GM12878 (cell line): ENCODE measurements around the gene ACACB. TPM values are rescaled to one million over a fixed set of nuclear protein-coding genes. Genes with fewer than 3 reads are reported as not detected.

Experiments
- ATAC-seq: fragments of 200-7000 bp; cut with Tn5 transposase; 3 replicates; pipeline ENCODE4 v1.9.1; 2020; ENCODE audit warnings: mild to moderate bottlenecking, moderate library complexity
- BruUV-seq: library from RNA; stranded (reverse); fragments of 400-500 nt; replicated peaks from 2 replicates; lab custom pipeline; 2021; lab: Mats Ljungman, UMichigan
- CTCF ChIA-PET: fragments of 300-600 bp; sonication (Branson Sonifier 250); formaldehyde crosslinking; extraction: SDS; loops from one replicate; lab custom pipeline; 2021; ENCODE audit warnings: inconsistent platforms; lab: Yijun Ruan, JAX
- POLR2A ChIA-PET: fragments of 350-600 bp; formaldehyde crosslinking; extraction: SDS; loops from one replicate; lab custom pipeline; 2021; ENCODE audit warnings: inconsistent platforms; lab: Charles Lee
- RAD21 ChIA-PET: fragments of 300-600 bp; sonication (Branson Sonifier 250); formaldehyde crosslinking; loops from one replicate; lab custom pipeline; 2023; ENCODE audit warnings: antibody characterized with exemption; ENCODE audit not compliant: unreplicated experiment; lab: Charles Lee
- SMC1A ChIA-PET: fragments of 300-600 bp; sonication (Branson Sonifier 250); formaldehyde crosslinking; loops from one replicate; lab custom pipeline; 2023; ENCODE audit not compliant: unreplicated experiment, uncharacterized antibody; lab: Charles Lee
- DNase-seq: peaks from one replicate; pipeline ENCODE4 v3.0.0-alpha.2; 2011; ENCODE audit warnings: low read depth, low spot score
- FAIRE-seq: peaks from 3 replicates; lab custom pipeline; 2011; peaks lifted over from hg19 to GRCh38; lab: Jason Lieb, UNC
- H2AFZ ChIP-seq: 2 replicates; pipeline ENCODE4 v1.6.0; 2011; ENCODE audit warnings: low read depth, low read length, control low read depth; ENCODE audit not compliant: control insufficient read depth
- H3K27ac ChIP-seq: 2 replicates; pipeline ENCODE4 v1.5.1; 2011; ENCODE audit warnings: control low read depth; ENCODE audit not compliant: control insufficient read depth, insufficient read depth
- H3K27me3 ChIP-seq, 2 experiments: replicated peaks in 1 of 2; 2 replicates each; pipeline versions ENCODE4 v1.6.0 to v1.6.1; 2011; ENCODE audit warnings: low read length in 1 of 2; ENCODE audit not compliant: control insufficient read depth in 2 of 2, insufficient read depth in 2 of 2
- H3K36me3 ChIP-seq, 2 experiments: 2 replicates each; pipeline ENCODE4 v1.5.1; 2011; ENCODE audit warnings: low read length in 1 of 2; ENCODE audit not compliant: control insufficient read depth in 2 of 2, insufficient read depth in 2 of 2
- H3K4me1 ChIP-seq: 2 replicates; pipeline ENCODE4 v1.6.1; 2011; ENCODE audit warnings: mild to moderate bottlenecking, low read length, moderate library complexity, mixed read lengths; ENCODE audit not compliant: control insufficient read depth, insufficient read depth
- H3K4me2 ChIP-seq: 2 replicates; pipeline ENCODE4 v1.6.0; 2011; ENCODE audit warnings: control low read depth; ENCODE audit not compliant: control insufficient read depth, insufficient read depth
- H3K4me3 ChIP-seq: fragments of 200-600 bp; sonication (generic); 2 replicates; pipeline ENCODE4 v1.5.1; 2016
- H3K79me2 ChIP-seq: 2 replicates; pipeline ENCODE4 v1.6.0; 2011; ENCODE audit warnings: low read length; ENCODE audit not compliant: control insufficient read depth, insufficient read depth
- H3K9ac ChIP-seq: 2 replicates; pipeline ENCODE4 v1.8.0; 2011; ENCODE audit warnings: low read length, control low read depth, mixed read lengths; ENCODE audit not compliant: control insufficient read depth, insufficient read depth
- H3K9me3 ChIP-seq: replicated peaks from 3 replicates; pipeline ENCODE4 v1.5.1; 2011; ENCODE audit warnings: mild to moderate bottlenecking, low read length; ENCODE audit not compliant: control insufficient read depth, insufficient read depth
- H4K20me1 ChIP-seq: 2 replicates; pipeline ENCODE4 v1.6.0; 2011; ENCODE audit not compliant: control insufficient read depth, insufficient read depth
- ATF7 ChIP-seq: fragments of 450-650 bp; IDR thresholded peaks from 2 replicates; pipeline ENCODE4 v1.6.1; 2016; ENCODE audit warnings: low read depth, mild to moderate bottlenecking
- CHD1 ChIP-seq: IDR thresholded peaks from 2 replicates; pipeline ENCODE4 v1.6.1; 2012; ENCODE audit warnings: low read depth, low read length, improper control_type of control experiment
- EED ChIP-seq: sonication (generic); IDR thresholded peaks from 2 replicates; pipeline ENCODE4 v1.6.1; 2016; ENCODE audit warnings: antibody characterized with exemption, low read depth
- EP300 ChIP-seq, 2 experiments: fragments of 150-350 bp in 1 of 2; IDR thresholded peaks; 2 replicates each; pipeline ENCODE4 v1.6.1; 2011 to 2012; ENCODE audit warnings: low read depth in 2 of 2, low read length in 2 of 2, borderline replicate concordance in 1 of 2, improper control_type of control experiment in 1 of 2, inconsistent platforms in 1 of 2; ENCODE audit not compliant: control insufficient read depth in 1 of 2
- JUNB ChIP-seq: IDR thresholded peaks from 2 replicates; pipeline ENCODE4 v1.6.1; 2016; ENCODE audit warnings: antibody characterized with exemption, mild to moderate bottlenecking
- NFIC ChIP-seq: IDR thresholded peaks from 2 replicates; pipeline ENCODE4 v1.6.1; 2012; ENCODE audit warnings: low read depth, mild to moderate bottlenecking, inconsistent platforms, low read length, moderate library complexity
- RAD51 ChIP-seq: fragments of 450-650 bp; IDR thresholded peaks from 2 replicates; pipeline ENCODE4 v1.6.1; 2016; ENCODE audit warnings: moderate library complexity, mild to moderate bottlenecking, inconsistent platforms
- SMARCA5 ChIP-seq: fragments of 450-650 bp; IDR thresholded peaks from 2 replicates; pipeline ENCODE4 v1.6.1; 2017; ENCODE audit warnings: mild to moderate bottlenecking
- SREBF1 ChIP-seq: IDR thresholded peaks from 2 replicates; pipeline ENCODE4 v1.6.1; 2012; ENCODE audit warnings: mild to moderate bottlenecking, low read length
- TAF1 ChIP-seq: IDR thresholded peaks from 2 replicates; pipeline ENCODE4 v1.6.1; 2011; ENCODE audit warnings: mild to moderate bottlenecking, low read depth, low read length, borderline replicate concordance
- TARDBP ChIP-seq: IDR thresholded peaks from 2 replicates; pipeline ENCODE4 v1.6.1; 2016; ENCODE audit warnings: borderline replicate concordance
- TCF3 ChIP-seq: IDR thresholded peaks from 2 replicates; pipeline ENCODE4 v1.6.1; 2012; ENCODE audit warnings: low read depth, mild to moderate bottlenecking, low read length, borderline replicate concordance; ENCODE audit not compliant: insufficient read depth
- TCF7 ChIP-seq: IDR thresholded peaks from 2 replicates; pipeline ENCODE4 v1.6.1; 2014; ENCODE audit warnings: antibody characterized with exemption, borderline replicate concordance
- ZNF384 ChIP-seq: IDR thresholded peaks from 2 replicates; pipeline ENCODE4 v1.6.1; 2012; ENCODE audit warnings: low read depth, mild to moderate bottlenecking, low read length, improper control_type of control experiment, borderline replicate concordance
- WGBS: methylation state at CpG from one replicate; pipeline ENCODE4 v1.1.6; 2016; ENCODE audit warnings: low lambda C conversion rate; ENCODE audit not compliant: insufficient replicate concordance, insufficient coverage; ENCODE audit errors: missing lambda C conversion rate; 5-methylcytosine and 5-hydroxymethylcytosine counted together
- in situ Hi-C: fragments of 300-500 bp; cut with MboI; formaldehyde crosslinking; loops from 9 replicates; pipeline ENCODE4 v1.14.3; 2018; ENCODE audit warnings: mixed read lengths
- intact Hi-C: fragments of 100-400 bp; cut with micrococcal nuclease; formaldehyde crosslinking; loops from one replicate; pipeline ENCODE4 v1.14.2; 2022; ENCODE audit not compliant: unreplicated experiment
- polyA plus RNA-seq, 11 experiments: library from polyadenylated mRNA; depleted of rRNA in 4 of 11; unstranded in 6 of 11; stranded (reverse) in 5 of 11; fragments of >200 nt; fragmentation: Nextera tagmentation in 4 of 11; fragmentation: Illumina TruSeq in 1 of 11; extraction: Ambion mirVana in 4 of 11; extraction: Trizol in 1 of 11; gene quantifications; 1 replicate in 1 of 11; 2 replicates in 10 of 11; pipeline versions ENCODE4 v1.2.1 to v1.2.3, GENCODE V29; 2011 to 2016; ENCODE audit warnings: inconsistent platforms in 2 of 11, missing spikeins in 2 of 11, low read depth in 1 of 11
- total RNA-seq, 4 experiments: library from RNA; depleted of rRNA in 3 of 4; stranded (reverse); fragments of >200 nt in 3 of 4; fragmentation: Illumina TruSeq in 1 of 4; extraction: Trizol in 1 of 4; gene quantifications; 2 replicates each; pipeline versions ENCODE4 v1.2.1 to v1.2.3, GENCODE V29; 2013 to 2021
- TF ChIP-seq, protein P1 (sequence below): fragments of 450-650 bp; IDR thresholded peaks from 2 replicates; pipeline ENCODE4 v1.6.1; 2018; ENCODE audit warnings: mild to moderate bottlenecking, low read depth, moderate library complexity; ENCODE audit not compliant: partially characterized antibody
- TF ChIP-seq, protein P2 (sequence below): fragments of 150-350 bp; IDR thresholded peaks from 2 replicates; pipeline ENCODE4 v1.6.1; 2016; ENCODE audit warnings: low read depth, low read length
- TF ChIP-seq, protein P3 (sequence below): IDR thresholded peaks from 2 replicates; pipeline ENCODE4 v1.6.1; 2012; ENCODE audit warnings: low read depth, low read length, improper control_type of control experiment
- TF ChIP-seq, protein P4 (sequence below): IDR thresholded peaks from 2 replicates; pipeline ENCODE4 v1.6.1; 2012; ENCODE audit warnings: low read depth, low read length, improper control_type of control experiment

ACACB gene
- total and polyA plus RNA-seq, 10 of the 15 experiments (the other 5 are each of a cell fraction or from before 2014, with no cell fraction given), result 0.05 to 1.9 (median 0.38) TPM; not detected in 2

DNA sequence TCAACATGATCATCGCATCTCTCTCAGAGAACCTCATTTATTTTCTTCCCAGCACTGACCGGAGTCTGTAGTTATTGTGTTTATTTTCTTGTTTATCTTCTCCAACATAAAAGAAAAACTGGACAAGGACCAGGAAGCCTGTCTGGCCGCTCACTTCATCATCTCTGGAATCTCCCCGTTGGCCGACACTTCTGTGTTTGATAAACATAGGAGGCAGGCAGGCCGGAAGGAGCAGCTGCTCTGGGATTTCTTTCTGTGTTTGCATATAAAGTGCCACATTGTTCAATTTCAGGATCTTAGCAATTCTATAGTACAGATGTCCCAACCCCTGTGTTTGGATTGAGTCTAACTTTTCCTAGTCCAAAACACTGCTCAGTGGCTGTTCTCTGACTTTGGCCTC is 53.3 kb downstream of the ACACB start:
- in situ Hi-C loops (no loop called here), intact Hi-C loops (no loop called here)
- BruUV-seq, result no TSS peak
- 63% methylated on average over 6 of the region's 6 CpGs for WGBS
- Histone ChIP-seq H3K4me2 (no peak overlapping the region), H3K4me1 (no peaks in the 10 kb centered on the region), H3K9me3 (no peaks in the 10 kb centered on the region), H3K36me3 (no peaks in the 10 kb centered on the region), H3K27me3 (no peaks in the 10 kb centered on the region), H4K20me1 (no peaks in the 10 kb centered on the region), H2AFZ (no peak overlapping the region), H3K79me2 (no peaks in the 10 kb centered on the region), H3K27ac (no peak overlapping the region), H3K4me3 (no peak overlapping the region), H3K9ac (no peak overlapping the region)
- ChIA-PET CTCF (no interaction called here), SMC1A (no interaction called here), POLR2A (no interaction called here), RAD21 (no interaction called here)
- DNase-seq, result no peak
- TF ChIP-seq, protein P1, sequence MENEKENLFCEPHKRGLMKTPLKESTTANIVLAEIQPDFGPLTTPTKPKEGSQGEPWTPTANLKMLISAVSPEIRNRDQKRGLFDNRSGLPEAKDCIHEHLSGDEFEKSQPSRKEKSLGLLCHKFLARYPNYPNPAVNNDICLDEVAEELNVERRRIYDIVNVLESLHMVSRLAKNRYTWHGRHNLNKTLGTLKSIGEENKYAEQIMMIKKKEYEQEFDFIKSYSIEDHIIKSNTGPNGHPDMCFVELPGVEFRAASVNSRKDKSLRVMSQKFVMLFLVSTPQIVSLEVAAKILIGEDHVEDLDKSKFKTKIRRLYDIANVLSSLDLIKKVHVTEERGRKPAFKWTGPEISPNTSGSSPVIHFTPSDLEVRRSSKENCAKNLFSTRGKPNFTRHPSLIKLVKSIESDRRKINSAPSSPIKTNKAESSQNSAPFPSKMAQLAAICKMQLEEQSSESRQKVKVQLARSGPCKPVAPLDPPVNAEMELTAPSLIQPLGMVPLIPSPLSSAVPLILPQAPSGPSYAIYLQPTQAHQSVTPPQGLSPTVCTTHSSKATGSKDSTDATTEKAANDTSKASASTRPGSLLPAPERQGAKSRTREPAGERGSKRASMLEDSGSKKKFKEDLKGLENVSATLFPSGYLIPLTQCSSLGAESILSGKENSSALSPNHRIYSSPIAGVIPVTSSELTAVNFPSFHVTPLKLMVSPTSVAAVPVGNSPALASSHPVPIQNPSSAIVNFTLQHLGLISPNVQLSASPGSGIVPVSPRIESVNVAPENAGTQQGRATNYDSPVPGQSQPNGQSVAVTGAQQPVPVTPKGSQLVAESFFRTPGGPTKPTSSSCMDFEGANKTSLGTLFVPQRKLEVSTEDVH, result no peak
- TF ChIP-seq SREBF1, result no peak
- no peak for TF ChIP-seq TAF1
- TF ChIP-seq, protein P2, sequence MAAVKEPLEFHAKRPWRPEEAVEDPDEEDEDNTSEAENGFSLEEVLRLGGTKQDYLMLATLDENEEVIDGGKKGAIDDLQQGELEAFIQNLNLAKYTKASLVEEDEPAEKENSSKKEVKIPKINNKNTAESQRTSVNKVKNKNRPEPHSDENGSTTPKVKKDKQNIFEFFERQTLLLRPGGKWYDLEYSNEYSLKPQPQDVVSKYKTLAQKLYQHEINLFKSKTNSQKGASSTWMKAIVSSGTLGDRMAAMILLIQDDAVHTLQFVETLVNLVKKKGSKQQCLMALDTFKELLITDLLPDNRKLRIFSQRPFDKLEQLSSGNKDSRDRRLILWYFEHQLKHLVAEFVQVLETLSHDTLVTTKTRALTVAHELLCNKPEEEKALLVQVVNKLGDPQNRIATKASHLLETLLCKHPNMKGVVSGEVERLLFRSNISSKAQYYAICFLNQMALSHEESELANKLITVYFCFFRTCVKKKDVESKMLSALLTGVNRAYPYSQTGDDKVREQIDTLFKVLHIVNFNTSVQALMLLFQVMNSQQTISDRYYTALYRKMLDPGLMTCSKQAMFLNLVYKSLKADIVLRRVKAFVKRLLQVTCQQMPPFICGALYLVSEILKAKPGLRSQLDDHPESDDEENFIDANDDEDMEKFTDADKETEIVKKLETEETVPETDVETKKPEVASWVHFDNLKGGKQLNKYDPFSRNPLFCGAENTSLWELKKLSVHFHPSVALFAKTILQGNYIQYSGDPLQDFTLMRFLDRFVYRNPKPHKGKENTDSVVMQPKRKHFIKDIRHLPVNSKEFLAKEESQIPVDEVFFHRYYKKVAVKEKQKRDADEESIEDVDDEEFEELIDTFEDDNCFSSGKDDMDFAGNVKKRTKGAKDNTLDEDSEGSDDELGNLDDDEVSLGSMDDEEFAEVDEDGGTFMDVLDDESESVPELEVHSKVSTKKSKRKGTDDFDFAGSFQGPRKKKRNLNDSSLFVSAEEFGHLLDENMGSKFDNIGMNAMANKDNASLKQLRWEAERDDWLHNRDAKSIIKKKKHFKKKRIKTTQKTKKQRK, result no peak
- TF ChIP-seq SMARCA5, result no peak
- no peak for TF ChIP-seq EED
- TF ChIP-seq ATF7, result no peak
- no peak for TF ChIP-seq JUNB
- TF ChIP-seq NFIC, result no peak
- no peak for TF ChIP-seq TARDBP
- no peak for TF ChIP-seq CHD1
- no peak for TF ChIP-seq TCF3
- no peak for TF ChIP-seq ZNF384
- no peak for TF ChIP-seq TCF7
- TF ChIP-seq, protein P3, sequence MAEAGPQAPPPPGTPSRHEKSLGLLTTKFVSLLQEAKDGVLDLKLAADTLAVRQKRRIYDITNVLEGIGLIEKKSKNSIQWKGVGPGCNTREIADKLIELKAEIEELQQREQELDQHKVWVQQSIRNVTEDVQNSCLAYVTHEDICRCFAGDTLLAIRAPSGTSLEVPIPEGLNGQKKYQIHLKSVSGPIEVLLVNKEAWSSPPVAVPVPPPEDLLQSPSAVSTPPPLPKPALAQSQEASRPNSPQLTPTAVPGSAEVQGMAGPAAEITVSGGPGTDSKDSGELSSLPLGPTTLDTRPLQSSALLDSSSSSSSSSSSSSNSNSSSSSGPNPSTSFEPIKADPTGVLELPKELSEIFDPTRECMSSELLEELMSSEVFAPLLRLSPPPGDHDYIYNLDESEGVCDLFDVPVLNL, result no peak
- TF ChIP-seq, protein P4, sequence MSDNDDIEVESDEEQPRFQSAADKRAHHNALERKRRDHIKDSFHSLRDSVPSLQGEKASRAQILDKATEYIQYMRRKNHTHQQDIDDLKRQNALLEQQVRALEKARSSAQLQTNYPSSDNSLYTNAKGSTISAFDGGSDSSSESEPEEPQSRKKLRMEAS, result no peak
- no peak for TF ChIP-seq RAD51
- TF ChIP-seq EP300 (IDR thresholded peaks at IDR 0.05; ENCODE audit: borderline replicate concordance in 1 of 2, control insufficient read depth in 1 of 2, low read depth in 2 of 2, low read length in 2 of 2), result no peak
- no peak for ATAC-seq
- no peak for FAIRE-seq
